ENCODE results near the gene FAM209B. TPM values are rescaled to one million over a fixed set of nuclear protein-coding genes. Genes with fewer than 3 reads are reported as not detected.
"Not testable (repeated sequence)": the region's sequence is repeated elsewhere in the genome, so short reads cannot be mapped to it uniquely, and the experiment has no call there.

The FAM209B gene
- total RNA-seq, 4 donors from 2014 or later = 4.3 TPM; not detected in 3

DNA sequence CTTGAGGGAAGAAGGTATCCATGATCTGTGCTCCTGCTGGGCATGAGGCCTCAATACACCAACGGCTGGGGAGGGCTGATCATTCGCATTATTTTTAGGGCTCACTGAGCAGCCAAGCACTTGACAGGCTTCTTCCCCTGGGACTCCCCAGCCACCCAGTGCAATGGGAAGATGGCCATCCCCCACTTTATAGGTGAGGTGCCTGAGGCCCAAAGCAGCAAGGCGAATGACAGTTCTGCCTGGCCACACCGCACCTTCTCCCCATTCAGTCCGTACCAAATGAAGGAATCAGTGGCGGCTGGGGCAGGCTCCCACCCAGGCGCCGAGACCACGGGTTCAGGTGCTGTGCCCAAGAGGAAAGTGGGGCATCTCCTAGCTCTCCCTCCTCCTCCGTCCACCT is 12.9 kb upstream of the FAM209B start:
- no peak overlapping the region for H3K27ac ChIP-seq
- TF ChIP-seq POLR2AphosphoS5 (IDR thresholded peaks at IDR 0.05) (no peak), POLR2A (IDR thresholded peaks at IDR 0.05) (no peak)
- TF ChIP-seq, protein P1, sequence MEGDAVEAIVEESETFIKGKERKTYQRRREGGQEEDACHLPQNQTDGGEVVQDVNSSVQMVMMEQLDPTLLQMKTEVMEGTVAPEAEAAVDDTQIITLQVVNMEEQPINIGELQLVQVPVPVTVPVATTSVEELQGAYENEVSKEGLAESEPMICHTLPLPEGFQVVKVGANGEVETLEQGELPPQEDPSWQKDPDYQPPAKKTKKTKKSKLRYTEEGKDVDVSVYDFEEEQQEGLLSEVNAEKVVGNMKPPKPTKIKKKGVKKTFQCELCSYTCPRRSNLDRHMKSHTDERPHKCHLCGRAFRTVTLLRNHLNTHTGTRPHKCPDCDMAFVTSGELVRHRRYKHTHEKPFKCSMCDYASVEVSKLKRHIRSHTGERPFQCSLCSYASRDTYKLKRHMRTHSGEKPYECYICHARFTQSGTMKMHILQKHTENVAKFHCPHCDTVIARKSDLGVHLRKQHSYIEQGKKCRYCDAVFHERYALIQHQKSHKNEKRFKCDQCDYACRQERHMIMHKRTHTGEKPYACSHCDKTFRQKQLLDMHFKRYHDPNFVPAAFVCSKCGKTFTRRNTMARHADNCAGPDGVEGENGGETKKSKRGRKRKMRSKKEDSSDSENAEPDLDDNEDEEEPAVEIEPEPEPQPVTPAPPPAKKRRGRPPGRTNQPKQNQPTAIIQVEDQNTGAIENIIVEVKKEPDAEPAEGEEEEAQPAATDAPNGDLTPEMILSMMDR (IDR thresholded peaks at IDR 0.05) = no peak
- peaks cover 0 to 51% of the 10 kb centered on the region in 2 donors for H3K36me3 ChIP-seq
- peaks cover 3 to 26% (median 10%) of the 10 kb centered on the region in 3 donors for H3K4me1 ChIP-seq
- no peaks in the 10 kb centered on the region for H3K27me3 ChIP-seq
- H3K4me3 ChIP-seq = no peak overlapping the region
- H3K9me3 ChIP-seq = peaks cover 0 to 21% (median 0%) of the 10 kb centered on the region in 3 donors
- WGBS, 2 donors (ENCODE audit: low coverage in 1 of 2) = 96 to 100% methylated on average over 3 to 5 of the region's 10 CpGs
- no peak for ATAC-seq

GRCh38 chr20:56520746-56521354 is 12.2 kb upstream of the FAM209B start:
- H3K9me3 ChIP-seq = peaks cover 0 to 21% (median 0%) of the 10 kb centered on the region in 3 donors
- H3K4me3 ChIP-seq, H3K27me3 ChIP-seq, H3K27ac ChIP-seq, ATAC-seq: not testable (repeated sequence)
- H3K4me1 ChIP-seq = peaks cover under 1 to 19% (median 7%) of the 10 kb centered on the region in 3 donors
- peaks cover 0 to 51% of the 10 kb centered on the region in 2 donors for H3K36me3 ChIP-seq
- 95 to 99% methylated on average over 10 to 11 of the region's 13 CpGs for WGBS, 2 donors (ENCODE audit: low coverage in 1 of 2)

DNA sequence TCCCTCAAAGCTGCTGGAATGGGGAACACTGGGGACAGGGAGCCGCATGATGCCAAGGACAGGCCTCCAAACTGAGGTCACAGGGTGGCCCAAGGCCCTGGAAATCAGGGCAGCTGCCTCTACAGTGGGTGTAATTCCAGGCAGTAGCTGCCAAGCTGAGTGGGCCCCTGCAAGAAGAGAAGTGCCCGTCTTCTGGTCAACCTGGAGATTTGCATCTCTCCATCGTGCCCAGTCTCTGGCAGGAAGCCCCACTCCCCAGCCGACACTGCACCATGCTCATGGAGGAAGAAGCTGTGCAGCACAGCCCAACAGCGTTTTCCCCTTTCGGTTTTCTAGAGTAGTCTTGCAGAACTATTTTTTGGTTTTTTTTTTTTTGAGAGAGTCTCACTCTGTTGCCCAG is 10.7 kb upstream of the FAM209B start:
- Histone ChIP-seq H3K27me3 (no peaks in the 10 kb centered on the region), H3K27ac (no peak overlapping the region), H3K9me3 (peaks cover 0 to 21% (median 0%) of the 10 kb centered on the region in 3 donors), H3K36me3 (peaks cover 0 to 45% of the 10 kb centered on the region in 2 donors), H3K4me3 (no peak overlapping the region), H3K4me1 (peaks cover 0 to 4% (median 0%) of the 10 kb centered on the region in 3 donors)
- WGBS, 2 donors (ENCODE audit: low coverage in 1 of 2) = 78 to 90% methylated on average over 2 to 5 of the region's 6 CpGs
- TF ChIP-seq, protein P1 (IDR thresholded peaks at IDR 0.05) = no peak
- ATAC-seq = no peak

DNA sequence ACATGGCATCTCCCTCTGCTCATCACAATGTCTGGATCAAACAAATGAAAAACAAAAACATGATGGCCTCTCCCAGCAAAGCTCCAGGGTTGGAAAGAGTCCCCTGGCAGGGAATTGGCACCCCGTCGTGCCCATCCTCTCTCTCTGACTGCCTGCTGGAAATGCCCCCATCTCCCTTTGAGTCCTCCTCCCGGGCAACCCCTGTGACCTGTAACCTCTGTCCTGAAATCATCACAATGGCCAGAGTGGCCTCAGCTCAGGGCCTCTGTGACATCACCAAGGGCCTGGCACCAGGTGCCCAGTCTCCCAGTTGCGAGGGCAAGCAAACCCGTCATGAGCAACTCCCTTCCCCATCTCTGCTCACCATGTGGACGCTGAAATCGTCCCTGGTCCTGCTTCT is 8.6 kb upstream of the FAM209B start, which contains the start of gene FAM209A:
Gene FAM209A, plus strand, starts transcription at position 301 of the 400 bp plus-strand sequence. Its CDS starts 65 bp downstream, at position 366.
- no CpG with 5 or more reads among the region's 7 CpGs for WGBS, 2 donors (ENCODE audit: low coverage in 1 of 2)
- not testable (repeated sequence) for ATAC-seq
- H3K9me3 ChIP-seq = peaks cover 0 to 21% (median 0%) of the 10 kb centered on the region in 3 donors

GRCh38 chr20:56527521-56527920 is 5.5 kb upstream of the FAM209B start:
- Histone ChIP-seq H3K9me3 (no peaks in the 10 kb centered on the region), H3K27me3 (no peaks in the 10 kb centered on the region), H3K27ac (no peak overlapping the region), H3K36me3 (no peaks in the 10 kb centered on the region), H3K4me1 (no peaks in the 10 kb centered on the region), H3K4me3 (no peak overlapping the region)
- no peak for ATAC-seq
- 80% methylated on average over 1 of the region's 7 CpGs; no CpG with 5 or more reads in 1 of the 2 donors for WGBS, 2 donors (ENCODE audit: low coverage in 1 of 2)
- TF ChIP-seq, protein P1 (IDR thresholded peaks at IDR 0.05) = no peak
- TF ChIP-seq EP300 (IDR thresholded peaks at IDR 0.05) (no peak), POLR2AphosphoS5 (IDR thresholded peaks at IDR 0.05) (no peak), POLR2A (IDR thresholded peaks at IDR 0.05) (no peak)

More for the DNA sequence above, 8.6 kb upstream of the FAM209B start, which contains the start of gene FAM209A:
- not testable (repeated sequence) for H3K27me3 ChIP-seq, H3K4me1 ChIP-seq, H3K27ac ChIP-seq, H3K4me3 ChIP-seq
- peaks cover 0 to 23% of the 10 kb centered on the region in 2 donors for H3K36me3 ChIP-seq

DNA sequence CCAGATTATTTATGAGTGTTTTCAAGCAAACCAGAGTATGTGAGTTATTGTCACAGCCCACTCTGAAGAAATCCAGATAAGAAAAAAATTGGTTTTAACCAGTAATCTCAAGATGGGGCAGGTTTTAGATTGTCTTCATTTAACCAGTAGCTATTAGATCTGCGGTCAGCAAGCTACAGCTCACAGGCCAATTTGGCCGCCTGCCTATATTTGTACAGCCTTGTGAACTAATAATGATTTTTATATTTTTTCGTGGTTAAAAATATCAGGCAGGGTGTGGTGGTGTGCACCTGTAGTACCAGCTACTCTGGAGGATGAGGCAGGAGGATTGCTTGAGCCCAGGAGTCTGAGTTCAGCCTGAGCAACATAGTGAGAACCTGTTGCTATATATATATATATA is 5.0 kb downstream of the FAM209B start:
- H3K4me1 ChIP-seq = no peaks in the 10 kb centered on the region
- no peaks in the 10 kb centered on the region for H3K36me3 ChIP-seq
- H3K4me3 ChIP-seq = no peak overlapping the region
- H3K27ac ChIP-seq = no peak overlapping the region
- ATAC-seq = no peak
- H3K9me3 ChIP-seq = no peaks in the 10 kb centered on the region
- TF ChIP-seq EP300 (IDR thresholded peaks at IDR 0.05) = no peak
- TF ChIP-seq POLR2A (IDR thresholded peaks at IDR 0.05) = no peak
- WGBS, 2 donors (ENCODE audit: low coverage in 1 of 2) = 63 to 88% methylated on average over 3 of the region's 3 CpGs
- no peaks in the 10 kb centered on the region for H3K27me3 ChIP-seq
